OCI-LY3 (cell line): Measurements from ENCODE around the gene RHNO1.

Source experiments
- EZH2phosphoT487 ChIP-seq: fragments of 200-600 bp; shearing (Covaris generic); IDR thresholded peaks from 2 replicates; pipeline ENCODE4 v1.6.1; 2018; ENCODE audit warnings: antibody characterized with exemption, mixed run types, low read depth
- TF ChIP-seq, protein P1 (sequence below): fragments of 200-600, 300-600 bp; sonication (generic); IDR thresholded peaks from 2 replicates; pipeline ENCODE4 v1.5.1; 2014; ENCODE audit warnings: antibody characterized with exemption, low read length, low read depth

DNA sequence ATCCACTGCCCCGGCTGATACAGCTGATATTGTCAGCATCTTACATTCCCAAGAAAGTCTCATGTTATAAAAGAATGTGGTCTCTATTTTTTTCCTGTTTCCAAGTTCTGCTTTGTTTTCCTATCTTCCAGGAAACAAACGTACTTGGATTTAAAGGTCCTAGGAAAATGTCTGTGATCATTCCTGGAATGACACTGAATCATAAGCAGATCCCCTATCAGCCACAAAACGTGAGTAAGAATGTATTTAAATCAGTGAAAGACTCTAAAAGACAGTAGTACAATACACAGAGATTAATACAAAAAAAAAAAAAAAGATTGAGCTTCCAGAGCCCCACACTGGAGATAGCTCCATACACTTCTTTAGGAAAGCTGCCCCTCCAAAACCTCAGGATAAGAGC lies 60.5 kb downstream of the RHNO1 start:
- TF ChIP-seq, protein P1, sequence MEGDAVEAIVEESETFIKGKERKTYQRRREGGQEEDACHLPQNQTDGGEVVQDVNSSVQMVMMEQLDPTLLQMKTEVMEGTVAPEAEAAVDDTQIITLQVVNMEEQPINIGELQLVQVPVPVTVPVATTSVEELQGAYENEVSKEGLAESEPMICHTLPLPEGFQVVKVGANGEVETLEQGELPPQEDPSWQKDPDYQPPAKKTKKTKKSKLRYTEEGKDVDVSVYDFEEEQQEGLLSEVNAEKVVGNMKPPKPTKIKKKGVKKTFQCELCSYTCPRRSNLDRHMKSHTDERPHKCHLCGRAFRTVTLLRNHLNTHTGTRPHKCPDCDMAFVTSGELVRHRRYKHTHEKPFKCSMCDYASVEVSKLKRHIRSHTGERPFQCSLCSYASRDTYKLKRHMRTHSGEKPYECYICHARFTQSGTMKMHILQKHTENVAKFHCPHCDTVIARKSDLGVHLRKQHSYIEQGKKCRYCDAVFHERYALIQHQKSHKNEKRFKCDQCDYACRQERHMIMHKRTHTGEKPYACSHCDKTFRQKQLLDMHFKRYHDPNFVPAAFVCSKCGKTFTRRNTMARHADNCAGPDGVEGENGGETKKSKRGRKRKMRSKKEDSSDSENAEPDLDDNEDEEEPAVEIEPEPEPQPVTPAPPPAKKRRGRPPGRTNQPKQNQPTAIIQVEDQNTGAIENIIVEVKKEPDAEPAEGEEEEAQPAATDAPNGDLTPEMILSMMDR: no peak
- no peak for TF ChIP-seq EZH2phosphoT487
